Neuronal stem cell (in vitro differentiated cells): ENCODE data around the gene CD8B2.
"Not testable (repeated sequence)": the region's sequence is repeated elsewhere in the genome, so short reads cannot be mapped to it uniquely, and the experiment has no call there.

Experiments used
- DNase-seq: peaks from one replicate; pipeline ENCODE4 v3.0.0-alpha.2; 2013; ENCODE audit warnings: low spot score
- H2AFZ ChIP-seq: one replicate; pipeline ENCODE4 v1.6.1; 2013; ENCODE audit warnings: mild to moderate bottlenecking, low read length, inconsistent platforms
- H2AK5ac ChIP-seq: 2 replicates; pipeline ENCODE4 v1.6.1; 2013; ENCODE audit warnings: low read depth, mild to moderate bottlenecking, inconsistent platforms, low read length, moderate library complexity, mixed read lengths
- H2BK120ac ChIP-seq: 2 replicates; pipeline ENCODE4 v1.6.1; 2013; ENCODE audit warnings: low read depth, mild to moderate bottlenecking, inconsistent platforms, low read length, moderate library complexity, mixed read lengths
- H2BK12ac ChIP-seq: one replicate; pipeline ENCODE4 v1.6.1; 2013; ENCODE audit warnings: low read length, inconsistent platforms
- H2BK15ac ChIP-seq: 2 replicates; pipeline ENCODE4 v1.6.1; 2013; ENCODE audit warnings: mild to moderate bottlenecking, low read length, inconsistent platforms, mixed read lengths
- H2BK5ac ChIP-seq: one replicate; pipeline ENCODE4 v1.6.1; 2013; ENCODE audit warnings: inconsistent platforms, mild to moderate bottlenecking, low read length, moderate library complexity
- H3K14ac ChIP-seq: one replicate; pipeline ENCODE4 v1.6.1; 2013; ENCODE audit warnings: low read length, inconsistent platforms
- H3K18ac ChIP-seq: 2 replicates; pipeline ENCODE4 v1.6.1; 2013; ENCODE audit warnings: low read length, inconsistent platforms
- H3K23ac ChIP-seq: 2 replicates; pipeline ENCODE4 v1.6.1; 2013; ENCODE audit warnings: low read depth, mild to moderate bottlenecking, mixed read lengths, low read length, inconsistent platforms; ENCODE audit not compliant: poor library complexity
- H3K27ac ChIP-seq: replicated peaks from 3 replicates; pipeline ENCODE4 v1.5.1; 2013; ENCODE audit warnings: low read length, inconsistent platforms
- H3K27me3 ChIP-seq, 3 experiments: 2 replicates each; pipeline ENCODE4 v1.6.1; 2013; ENCODE audit warnings: low read length in 3 of 3, mild to moderate bottlenecking in 2 of 3, inconsistent platforms in 1 of 3, low read depth in 1 of 3, mixed read lengths in 1 of 3, moderate library complexity in 1 of 3; ENCODE audit not compliant: control insufficient read depth in 3 of 3, insufficient read depth in 3 of 3
- H3K36me3 ChIP-seq, 2 donors: replicated peaks in 1 of 2; 2 replicates each; pipeline ENCODE4 v1.6.1; 2013; ENCODE audit warnings: low read length in 2 of 2; ENCODE audit not compliant: control insufficient read depth in 2 of 2, insufficient read depth in 2 of 2
- H3K4ac ChIP-seq: 2 replicates; pipeline ENCODE4 v1.6.1; 2013; ENCODE audit warnings: inconsistent platforms, mild to moderate bottlenecking, low read length, moderate library complexity
- H3K4me1 ChIP-seq, 2 donors: 1 replicate in 1 of 2; 2 replicates in 1 of 2; pipeline ENCODE4 v1.6.1; 2013; ENCODE audit warnings: low read length in 2 of 2, low read depth in 1 of 2; ENCODE audit not compliant: control insufficient read depth in 2 of 2, insufficient read depth in 1 of 2
- H3K4me2 ChIP-seq: one replicate; pipeline ENCODE4 v1.6.1; 2013; ENCODE audit warnings: mild to moderate bottlenecking, low read length, inconsistent platforms; ENCODE audit not compliant: insufficient read depth, poor library complexity, severe bottlenecking
- H3K4me3 ChIP-seq, 2 donors: 2 replicates each; pipeline ENCODE4 v1.5.1; 2013; ENCODE audit warnings: low read length in 2 of 2, mild to moderate bottlenecking in 2 of 2, inconsistent platforms in 1 of 2, moderate library complexity in 1 of 2
- H3K79me1 ChIP-seq: one replicate; pipeline ENCODE4 v1.6.1; 2013; ENCODE audit warnings: low read depth, mild to moderate bottlenecking, inconsistent platforms, low read length, moderate library complexity
- H3K9ac ChIP-seq: one replicate; pipeline ENCODE4 v1.6.1; 2013; ENCODE audit warnings: mild to moderate bottlenecking, low read depth, low read length, inconsistent platforms; ENCODE audit not compliant: poor library complexity
- H3K9me3 ChIP-seq, 2 donors: replicated peaks in 1 of 2; 2 replicates each; pipeline versions ENCODE3 to v1.6.1; 2013; ENCODE audit warnings: low read length in 2 of 2, mild to moderate bottlenecking in 2 of 2, inconsistent platforms in 1 of 2, low read depth in 1 of 2, mixed read lengths in 1 of 2, moderate library complexity in 1 of 2; ENCODE audit not compliant: control insufficient read depth in 2 of 2, insufficient read depth in 1 of 2
- H4K8ac ChIP-seq: one replicate; pipeline ENCODE4 v1.6.1; 2013; ENCODE audit warnings: low read depth, mild to moderate bottlenecking, inconsistent platforms, low read length, moderate library complexity
- H4K91ac ChIP-seq: one replicate; pipeline ENCODE4 v1.6.1; 2013; ENCODE audit warnings: low read length, low read depth, mild to moderate bottlenecking, inconsistent platforms; ENCODE audit not compliant: poor library complexity
- WGBS, 2 donors: extraction: QIAGEN DNeasy Blood & Tissue Kit; methylation state at CpG; one replicate each; pipeline ENCODE4 v1.1.7; 2013; ENCODE audit warnings: missing lambda C conversion rate in 2 of 2, mixed read lengths in 1 of 2; ENCODE audit not compliant: insufficient read length in 2 of 2, insufficient replicate concordance in 1 of 2; ENCODE audit errors: extremely low coverage in 2 of 2; 5-methylcytosine and 5-hydroxymethylcytosine counted together

CD8B2 gene

GRCh38 chr2:106566484-106566883 lies 79.3 kb downstream of the CD8B2 start:
- H3K27me3 ChIP-seq, H2AK5ac ChIP-seq, DNase-seq, H4K8ac ChIP-seq, H2BK5ac ChIP-seq, H3K27ac ChIP-seq, H3K36me3 ChIP-seq, H3K9ac ChIP-seq, H3K14ac ChIP-seq, H2BK15ac ChIP-seq, H3K79me1 ChIP-seq, H3K4me2 ChIP-seq, H3K9me3 ChIP-seq, H2BK120ac ChIP-seq, H3K4me1 ChIP-seq, H3K4ac ChIP-seq, H2BK12ac ChIP-seq, H3K18ac ChIP-seq, H3K23ac ChIP-seq, H3K4me3 ChIP-seq, H4K91ac ChIP-seq: not testable (repeated sequence)
- peak overlapping the region; percentile 45 for H2AFZ ChIP-seq

- H4K8ac ChIP-seq = no peak overlapping the region
- peaks cover 0 to 4% of the 10 kb centered on the region in 2 donors for H3K4me1 ChIP-seq
- no peak overlapping the region for H3K4ac ChIP-seq
- H3K23ac ChIP-seq = no peak overlapping the region
- no peak overlapping the region for H3K9ac ChIP-seq
- no peak overlapping the region for H2BK120ac ChIP-seq
- H3K79me1 ChIP-seq = no peaks in the 10 kb centered on the region
- no peak overlapping the region for H2BK5ac ChIP-seq
- no CpG with 5 or more reads among the region's 3 CpGs for WGBS, 2 donors
- no peak overlapping the region for H2BK12ac ChIP-seq
- no peaks in the 10 kb centered on the region for H3K27me3 ChIP-seq
- no peak overlapping the region for H2AFZ ChIP-seq
- H3K9me3 ChIP-seq = no peaks in the 10 kb centered on the region
- H2BK15ac ChIP-seq = no peak overlapping the region
- no peak overlapping the region for H3K14ac ChIP-seq
- no peak overlapping the region for H4K91ac ChIP-seq
- no peak overlapping the region for H3K4me3 ChIP-seq
- no peak overlapping the region for H2AK5ac ChIP-seq
- H3K4me2 ChIP-seq = no peak overlapping the region
- H3K27ac ChIP-seq = no peak overlapping the region
- DNase-seq = no peak
- H3K18ac ChIP-seq = no peak overlapping the region
- H3K36me3 ChIP-seq = no peaks in the 10 kb centered on the region
Measured at GRCh38 chr2:106570316-106570715, 83.2 kb downstream of the CD8B2 start.
